Stimulated activated CD8-positive, alpha-beta memory T cell treated with anti-CD3 and anti-CD28 coated beads, Interleukin-15, amount 100 ng/mL, for 1 hour (primary cell): ENCODE results near the gene CREB5.
"Not testable (repeated sequence)": the region's sequence is repeated elsewhere in the genome, so short reads cannot be mapped to it uniquely, and the experiment has no call there.

Source experiments
- DNase-seq: peaks from one replicate; pipeline ENCODE4 v3.0.0-alpha.2; 2020; ENCODE audit warnings: low read depth

CREB5 gene, protein sequence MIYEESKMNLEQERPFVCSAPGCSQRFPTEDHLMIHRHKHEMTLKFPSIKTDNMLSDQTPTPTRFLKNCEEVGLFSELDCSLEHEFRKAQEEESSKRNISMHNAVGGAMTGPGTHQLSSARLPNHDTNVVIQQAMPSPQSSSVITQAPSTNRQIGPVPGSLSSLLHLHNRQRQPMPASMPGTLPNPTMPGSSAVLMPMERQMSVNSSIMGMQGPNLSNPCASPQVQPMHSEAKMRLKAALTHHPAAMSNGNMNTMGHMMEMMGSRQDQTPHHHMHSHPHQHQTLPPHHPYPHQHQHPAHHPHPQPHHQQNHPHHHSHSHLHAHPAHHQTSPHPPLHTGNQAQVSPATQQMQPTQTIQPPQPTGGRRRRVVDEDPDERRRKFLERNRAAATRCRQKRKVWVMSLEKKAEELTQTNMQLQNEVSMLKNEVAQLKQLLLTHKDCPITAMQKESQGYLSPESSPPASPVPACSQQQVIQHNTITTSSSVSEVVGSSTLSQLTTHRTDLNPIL

DNA sequence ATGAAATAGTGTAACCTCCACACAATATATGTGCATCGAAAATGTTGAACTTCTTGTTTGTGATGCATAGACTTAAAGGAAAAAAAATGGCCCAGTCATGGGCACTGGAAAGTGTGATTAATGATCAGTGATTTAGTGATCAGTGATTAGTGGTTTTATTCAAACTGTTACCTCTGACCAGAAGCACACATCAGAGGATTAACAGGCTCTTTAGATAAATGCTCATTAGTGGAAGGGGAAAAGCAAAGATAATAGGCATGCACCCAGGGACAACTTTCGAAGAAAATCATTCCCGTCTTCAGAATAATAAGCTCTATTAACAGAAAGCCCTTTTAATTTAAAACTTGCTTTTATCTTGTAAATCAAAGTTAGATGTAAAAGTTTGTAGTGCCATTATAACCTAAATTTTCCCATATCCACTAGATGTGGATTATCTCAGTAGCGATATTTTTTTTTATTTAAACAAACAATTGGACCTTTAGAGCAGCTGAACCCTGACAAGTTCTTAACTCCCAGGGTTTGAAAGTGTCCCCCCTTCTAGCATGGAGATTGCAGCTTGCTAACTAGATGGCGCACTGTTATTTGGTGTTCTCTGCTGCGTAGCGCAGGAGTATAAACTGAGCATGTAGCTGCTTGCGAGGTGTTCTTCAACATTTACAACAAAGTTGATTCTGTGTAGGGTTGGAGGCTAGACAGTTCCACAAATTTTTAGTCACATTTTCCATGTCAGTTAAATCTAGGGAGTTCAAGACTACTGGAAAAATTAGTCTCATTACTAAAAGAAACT lies at the start of gene CREB5:
TSS of gene CREB5 (plus strand) at position 643 of the 787 bp plus-strand sequence. CDS start 397 bp downstream, outside the sequence.
- no peak for DNase-seq

DNA sequence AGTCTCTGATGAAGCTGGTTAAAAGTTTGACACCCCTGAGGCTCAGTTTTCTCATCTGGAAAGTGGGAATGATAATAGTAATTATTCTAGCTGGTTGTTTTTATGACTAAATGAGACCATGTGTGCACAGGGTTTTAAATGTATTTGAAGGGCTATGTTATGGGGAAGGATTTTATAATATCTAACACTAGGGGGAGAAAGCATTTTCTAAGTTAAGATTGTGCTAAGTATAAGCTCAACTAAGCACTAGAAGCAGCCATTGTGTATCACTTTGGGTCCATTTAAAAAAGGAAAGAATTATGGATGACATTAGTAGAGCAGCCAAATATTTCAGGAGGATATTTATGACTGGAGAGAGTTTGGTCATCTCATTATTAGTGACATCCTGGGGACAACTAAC lies 49.5 kb upstream of the CREB5 start:
- DNase-seq, result no peak

DNA sequence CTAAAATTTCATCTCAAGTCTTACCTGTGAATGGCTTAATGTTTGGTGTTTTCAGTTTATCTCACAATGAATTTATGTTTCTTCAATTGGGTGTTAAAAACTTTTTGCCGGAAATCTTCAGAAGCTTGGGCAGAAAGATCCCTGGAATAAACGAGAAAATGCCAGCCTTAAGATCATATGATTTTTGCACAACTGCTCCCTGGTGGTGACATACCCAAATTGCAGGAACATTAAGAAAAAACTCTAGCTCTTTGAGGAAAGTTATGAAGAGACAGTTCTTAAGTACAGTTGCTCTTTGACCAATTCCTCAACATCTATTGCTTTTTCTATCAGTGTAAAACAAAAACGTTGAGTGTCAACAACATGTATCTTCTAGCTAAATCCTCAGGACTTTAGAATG lies 48.2 kb upstream of the CREB5 start:
- no peak for DNase-seq

DNA sequence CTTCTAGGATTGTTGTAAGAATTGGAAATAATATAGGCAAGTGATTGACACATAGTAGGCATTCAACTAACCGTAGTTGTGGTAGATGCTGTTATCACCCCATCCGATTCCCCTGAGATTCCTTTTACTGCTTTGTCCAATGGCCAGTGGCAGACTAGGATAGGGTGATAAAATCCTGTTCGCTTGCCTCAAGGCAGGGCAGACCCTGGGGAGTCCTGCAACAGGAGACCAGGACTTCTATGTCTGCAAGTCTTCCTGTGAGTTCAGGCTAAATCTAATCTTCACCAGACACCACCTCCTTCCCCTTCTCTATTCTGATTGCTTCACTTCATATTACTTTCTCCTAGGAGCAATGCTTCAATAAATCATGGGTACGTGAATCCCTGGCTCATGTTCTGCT lies 42.8 kb upstream of the CREB5 start:
- no peak for DNase-seq

DNA sequence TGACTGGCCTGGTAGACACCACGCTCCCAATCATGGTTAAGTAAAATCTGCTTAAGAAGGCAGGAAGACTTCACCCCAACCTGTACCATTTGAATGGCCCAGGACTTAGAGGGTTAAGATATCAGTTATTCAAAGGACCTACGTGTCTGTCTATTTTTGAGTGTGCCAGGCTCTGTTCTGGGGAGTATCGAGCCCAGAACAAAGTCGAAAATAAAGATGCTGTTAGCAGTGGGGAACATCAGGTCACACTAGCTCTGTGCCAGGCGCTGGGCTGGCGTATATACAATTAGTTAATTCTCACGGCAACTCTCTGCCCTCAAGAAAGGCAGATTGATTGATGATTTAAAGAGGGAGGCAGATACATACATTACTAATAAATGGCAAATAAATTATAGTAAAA lies 40.5 kb upstream of the CREB5 start:
- no peak for DNase-seq

DNA sequence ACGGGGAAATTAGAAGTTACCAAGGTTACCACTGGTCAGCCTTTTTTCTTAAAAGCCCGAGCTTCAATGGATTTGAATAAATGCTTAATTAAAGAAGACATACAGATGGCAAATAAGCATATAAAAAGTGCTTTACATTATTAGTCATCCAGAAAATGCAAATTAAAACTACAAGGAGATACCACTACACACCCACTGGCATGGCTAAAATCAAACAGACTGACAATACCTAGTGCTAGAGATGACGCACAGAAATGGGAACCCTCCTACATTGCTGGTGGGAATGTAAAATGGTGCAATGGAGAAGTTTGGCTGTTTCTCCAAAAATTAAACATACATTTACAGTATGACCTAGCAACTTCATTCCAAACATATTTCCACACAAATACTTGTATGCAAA lies 38.3 kb upstream of the CREB5 start:
- no peak for DNase-seq

DNA sequence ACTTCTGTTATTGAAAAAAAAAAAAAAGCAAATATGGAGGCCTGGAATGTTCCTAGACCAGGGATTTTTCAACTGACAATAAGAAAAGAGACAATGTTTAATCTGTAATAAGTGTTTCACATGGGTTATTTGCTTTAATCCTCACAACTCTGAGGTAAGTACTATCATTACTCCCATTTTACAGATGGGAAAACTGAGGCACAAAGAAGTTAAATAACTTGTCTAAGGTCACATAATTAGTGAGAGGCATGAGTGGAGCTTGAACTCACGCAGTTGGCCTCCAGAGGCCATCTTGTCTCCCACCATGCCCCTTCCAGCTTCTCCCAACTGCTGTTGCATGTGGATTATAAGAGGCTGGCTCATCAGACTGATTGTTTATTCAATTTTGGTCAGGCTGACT lies 36.6 kb upstream of the CREB5 start:
- DNase-seq, result no peak

DNA sequence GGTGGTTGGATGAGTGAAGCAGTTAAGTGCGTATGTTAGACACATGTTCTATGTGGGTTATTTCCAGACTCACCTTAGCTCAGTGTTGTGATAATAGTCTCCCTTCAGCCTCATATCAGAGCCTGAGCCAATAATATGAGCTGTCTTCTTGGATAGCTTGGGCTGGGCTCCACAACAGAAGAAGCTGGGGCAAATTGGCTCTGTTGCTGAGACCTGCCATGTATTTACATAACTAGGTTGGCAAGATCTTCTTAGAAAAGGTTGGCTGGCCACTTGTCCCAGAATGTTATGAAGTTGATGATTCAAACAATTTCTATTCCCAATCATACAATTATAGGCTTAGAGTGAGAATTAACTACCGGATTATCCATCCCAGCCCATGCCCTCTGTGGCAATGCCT lies 35.7 kb upstream of the CREB5 start:
- no peak for DNase-seq

DNA sequence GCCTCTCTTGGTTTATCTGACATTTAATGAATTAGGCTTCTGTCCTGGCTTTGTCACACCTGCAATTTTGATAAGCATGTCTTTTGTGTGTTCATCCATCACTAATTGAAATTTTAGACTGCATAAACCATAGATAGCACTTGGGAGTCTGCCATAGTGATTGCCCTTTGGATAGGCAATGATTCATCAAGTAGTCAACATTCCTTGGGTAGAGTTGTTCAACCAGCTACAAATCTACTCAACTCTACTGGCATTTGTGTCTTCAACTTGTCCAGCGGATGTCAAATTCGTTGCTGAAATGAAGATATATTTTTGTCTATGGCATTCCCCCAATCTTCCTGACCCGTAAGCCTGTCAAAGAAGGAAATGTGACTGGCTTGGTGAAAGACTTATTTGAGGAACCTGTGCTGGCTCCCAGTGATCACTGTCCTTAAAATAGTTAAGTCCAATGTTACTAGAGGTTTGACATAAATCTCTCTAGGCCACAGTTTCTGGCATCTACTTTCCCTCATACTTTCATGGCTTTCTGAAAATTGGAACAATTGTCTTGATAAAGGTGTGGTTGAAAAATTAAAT lies 33.7 kb upstream of the CREB5 start:
- DNase-seq, result no peak

DNA sequence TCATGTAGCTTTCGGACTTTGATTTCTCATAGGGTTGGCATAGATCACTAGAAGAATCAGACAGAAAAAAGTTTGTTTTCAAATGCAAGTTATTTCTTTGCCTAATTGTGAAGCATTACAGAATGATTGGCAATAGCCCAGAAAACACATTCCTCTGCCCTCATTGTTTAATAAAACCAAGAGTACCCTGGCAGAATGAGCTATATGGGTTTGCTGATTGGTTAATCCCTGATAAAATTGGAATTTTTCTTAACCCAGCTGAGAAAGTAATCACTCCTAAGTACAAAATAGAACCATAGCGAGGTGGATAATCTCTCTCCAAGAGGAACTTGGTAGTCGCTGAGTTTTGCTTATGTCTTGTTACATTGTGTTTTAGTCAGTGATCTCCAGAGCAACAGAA lies 30.9 kb upstream of the CREB5 start:
- no peak for DNase-seq

DNA sequence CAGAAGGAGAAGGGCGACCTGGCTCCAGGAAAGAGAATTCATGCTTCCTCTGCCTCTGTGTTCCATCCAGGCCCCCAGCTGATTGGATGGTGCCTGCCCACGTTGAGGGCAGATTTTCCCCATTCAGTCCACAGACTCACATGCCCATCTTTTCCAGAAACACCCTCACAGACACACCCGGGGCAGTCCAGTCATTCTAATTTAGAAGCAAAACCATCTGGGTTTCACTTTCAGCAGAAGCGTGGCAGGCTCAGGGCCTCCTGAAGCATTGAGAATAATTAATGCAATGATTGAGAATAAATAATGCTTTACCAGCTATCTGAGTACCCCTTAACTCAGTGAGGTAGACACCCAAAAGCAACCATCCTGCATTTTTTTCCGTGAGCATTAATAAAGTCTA lies 30.2 kb upstream of the CREB5 start:
- DNase-seq, result no peak

DNA sequence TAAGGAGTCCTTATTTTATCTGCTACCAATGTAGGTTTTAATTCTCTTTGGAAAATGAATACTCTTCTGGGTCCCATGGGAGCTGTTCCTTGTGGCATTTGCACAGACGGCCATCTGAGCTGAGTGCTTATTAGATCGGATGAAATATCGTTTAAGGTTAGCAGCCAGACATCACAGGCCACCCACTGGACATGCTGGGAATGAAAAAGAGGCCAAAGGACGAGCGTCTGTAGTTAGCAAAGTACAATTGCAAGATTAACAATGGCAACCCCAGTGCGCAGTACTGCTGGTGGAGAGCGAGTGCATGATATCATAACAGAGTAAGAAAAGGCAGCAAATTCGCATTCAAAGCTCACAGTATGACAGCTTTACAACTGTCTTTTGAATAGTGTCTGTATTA lies 28.3 kb upstream of the CREB5 start:
- DNase-seq, result no peak

DNA sequence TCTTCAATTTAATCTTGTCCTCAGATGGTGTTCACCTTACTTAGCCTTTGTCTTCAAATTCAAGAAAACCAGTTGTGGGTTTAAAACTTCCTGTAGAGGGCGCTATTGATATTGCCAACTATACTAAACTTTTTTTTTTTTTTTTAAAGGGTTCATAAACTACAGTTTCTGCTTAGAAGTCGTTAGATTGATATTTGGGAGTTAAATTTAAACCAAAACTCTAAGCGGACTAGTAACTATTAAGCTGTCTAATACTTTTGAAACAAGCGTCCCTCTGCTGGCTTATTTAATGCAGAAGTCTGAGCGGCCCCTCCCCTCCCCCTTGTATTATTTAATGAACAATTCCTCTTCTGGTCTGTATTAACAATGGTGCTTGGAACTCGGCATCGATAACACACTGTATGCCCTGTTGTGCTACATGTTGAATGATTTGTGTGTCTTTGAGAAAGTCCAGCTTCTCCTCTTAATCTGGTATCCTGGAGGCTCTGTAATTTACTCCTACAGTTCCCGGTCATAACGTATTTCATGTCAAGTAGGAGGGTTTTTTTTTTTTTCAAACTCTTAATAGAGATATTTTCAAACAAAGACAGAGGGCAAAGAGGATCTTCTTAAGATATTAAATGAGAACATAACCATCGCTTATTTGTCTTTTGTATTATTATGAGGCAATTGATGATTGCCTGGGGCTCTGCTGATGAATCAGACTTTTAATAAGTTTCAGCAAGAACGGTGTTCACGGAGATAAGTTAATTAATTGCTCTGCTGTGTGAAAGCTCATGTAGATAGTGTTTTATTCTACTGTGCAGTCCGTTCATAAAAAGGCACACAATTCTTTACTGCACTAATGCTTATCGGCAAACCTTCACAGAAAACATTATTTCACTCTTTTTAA lies 22.6 kb upstream of the CREB5 start:
- no peak for DNase-seq

DNA sequence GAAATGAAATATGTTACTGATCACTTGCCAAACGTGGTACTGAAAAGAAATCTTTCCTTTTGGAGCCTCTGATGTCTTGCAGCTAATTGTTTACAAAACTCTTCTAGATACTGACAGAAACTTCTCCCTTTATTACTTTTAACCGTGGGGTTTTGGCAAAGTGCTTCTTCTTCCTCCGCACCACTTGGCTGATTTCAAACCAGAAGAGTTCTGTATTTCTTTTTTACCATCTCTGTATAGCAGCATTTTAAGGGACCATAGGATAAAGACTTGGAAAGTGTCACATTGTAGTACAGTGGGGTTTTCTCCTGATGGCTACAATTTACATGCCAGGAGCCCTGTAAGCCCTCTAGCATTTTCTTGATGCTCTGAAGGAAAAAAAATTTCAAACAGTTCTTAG lies 21.9 kb upstream of the CREB5 start:
- DNase-seq, result no peak

DNA sequence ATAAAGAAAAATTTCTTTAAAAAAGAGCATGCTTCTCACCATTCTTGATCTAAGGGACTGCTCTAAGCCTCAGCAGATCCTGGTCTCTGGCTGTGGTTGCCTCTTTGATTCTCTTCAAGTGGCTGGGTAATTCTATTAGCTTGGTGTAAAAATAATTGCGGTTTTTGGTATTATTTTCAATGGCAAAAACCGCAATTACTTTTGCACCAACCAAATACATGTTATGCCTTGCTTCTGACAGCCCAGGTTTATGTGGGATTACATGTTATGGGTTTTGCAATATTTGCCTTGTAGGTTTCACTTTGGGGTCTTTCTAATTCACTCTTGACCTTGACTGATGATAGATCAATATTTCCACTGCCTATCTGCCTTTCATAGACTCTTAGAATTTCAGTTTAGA lies 20.0 kb upstream of the CREB5 start:
- DNase-seq, result no peak

DNA sequence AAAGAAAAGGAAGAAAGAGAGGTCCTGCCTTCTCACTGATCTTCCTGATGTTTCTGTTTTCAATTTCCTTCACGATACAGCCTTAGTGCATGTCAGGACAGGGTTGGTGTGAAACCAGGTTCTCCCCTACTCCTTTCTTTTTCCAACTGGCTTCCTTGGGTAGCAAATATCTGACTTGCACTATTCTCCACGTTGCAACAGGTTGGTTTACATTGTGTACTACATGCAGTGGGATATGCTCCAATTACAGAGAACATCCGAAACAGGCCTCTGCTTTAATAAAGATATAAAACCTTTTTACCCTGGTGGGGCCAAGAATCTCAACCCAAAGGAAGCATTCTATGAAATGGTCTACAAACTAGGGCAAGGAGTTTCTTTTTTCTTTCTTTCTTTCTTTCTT lies 16.9 kb upstream of the CREB5 start:
- DNase-seq, result no peak

DNA sequence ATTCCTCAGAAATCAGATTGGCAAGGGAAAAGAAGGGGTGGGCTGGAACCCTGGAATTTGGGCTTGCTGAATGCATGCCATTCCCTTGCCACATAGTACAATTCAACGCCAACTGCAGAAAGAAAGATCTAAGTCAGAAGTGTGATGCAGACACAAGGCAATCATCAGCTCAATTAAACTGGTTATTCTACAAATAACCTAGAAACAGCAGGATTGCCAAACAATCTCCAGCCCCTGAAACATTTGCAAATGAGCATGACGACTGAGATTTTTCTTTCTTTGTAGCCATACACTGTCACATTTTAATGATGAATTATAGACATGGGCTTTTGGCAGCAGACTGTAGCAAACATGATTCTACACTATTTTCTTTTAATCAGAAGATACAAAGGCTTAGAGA lies 16.5 kb upstream of the CREB5 start:
- no peak for DNase-seq

DNA sequence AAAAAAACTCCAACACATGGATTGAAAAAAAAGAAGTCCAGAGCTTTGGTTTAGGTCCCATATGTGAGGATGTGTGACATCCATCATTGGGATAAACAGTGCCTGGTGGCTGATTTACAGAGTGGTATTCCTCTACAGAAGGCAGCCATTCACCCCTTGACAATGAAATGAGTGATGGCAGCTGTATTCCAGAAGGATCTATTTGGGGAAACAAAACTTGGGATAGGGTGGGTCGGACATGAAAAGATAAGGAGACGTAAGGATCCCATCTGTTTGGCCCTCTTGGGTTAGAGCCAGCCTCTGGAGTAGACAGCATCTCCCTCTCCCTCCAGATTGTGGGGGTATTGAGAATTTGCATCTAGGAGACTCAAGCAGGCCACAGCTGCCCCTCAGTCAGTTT lies 15.2 kb upstream of the CREB5 start:
- DNase-seq, result no peak

DNA sequence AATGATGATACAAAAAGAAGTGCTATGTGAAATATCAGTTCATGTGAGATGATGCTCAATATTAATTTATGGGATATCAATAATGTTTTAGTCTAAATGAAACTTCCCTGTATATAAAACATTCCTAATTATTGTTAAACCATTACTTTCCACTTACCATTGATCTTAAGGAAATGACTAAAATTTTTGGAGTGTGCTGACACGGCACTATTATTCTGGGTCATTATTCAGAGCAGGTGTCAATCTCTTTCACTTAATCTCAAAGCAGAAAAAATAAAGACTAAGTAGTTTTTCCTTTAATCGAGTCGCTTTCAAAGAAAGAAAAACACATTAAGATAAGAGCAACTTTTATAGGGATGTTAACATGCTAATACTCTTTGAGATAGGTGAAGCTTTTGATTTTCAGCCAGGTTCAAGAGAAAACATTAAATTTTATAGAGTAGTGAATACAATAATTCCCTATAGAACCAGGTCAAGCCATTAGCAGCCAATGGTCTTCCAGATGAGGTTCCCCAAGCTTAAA lies 11.4 kb upstream of the CREB5 start:
- no peak for DNase-seq

DNA sequence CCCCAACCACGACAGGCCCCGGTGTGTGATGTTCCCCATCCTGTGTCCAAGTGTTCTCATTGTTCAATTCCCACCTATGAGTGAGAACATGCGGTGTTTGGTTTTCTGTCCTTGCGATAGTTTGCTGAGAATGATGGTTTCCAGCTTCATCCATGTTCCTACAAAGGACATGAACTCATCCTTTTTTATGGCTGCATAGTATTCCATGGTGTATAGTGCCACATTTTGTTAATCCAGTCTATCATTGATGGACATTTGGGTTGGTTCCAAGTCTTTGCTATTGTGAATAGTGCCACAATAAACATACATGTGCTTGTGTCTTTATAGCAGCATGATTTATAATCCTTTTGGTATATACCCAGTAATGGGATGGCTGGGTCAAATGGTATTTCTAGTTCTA lies 10.8 kb upstream of the CREB5 start:
- DNase-seq, result not testable (repeated sequence)

DNA sequence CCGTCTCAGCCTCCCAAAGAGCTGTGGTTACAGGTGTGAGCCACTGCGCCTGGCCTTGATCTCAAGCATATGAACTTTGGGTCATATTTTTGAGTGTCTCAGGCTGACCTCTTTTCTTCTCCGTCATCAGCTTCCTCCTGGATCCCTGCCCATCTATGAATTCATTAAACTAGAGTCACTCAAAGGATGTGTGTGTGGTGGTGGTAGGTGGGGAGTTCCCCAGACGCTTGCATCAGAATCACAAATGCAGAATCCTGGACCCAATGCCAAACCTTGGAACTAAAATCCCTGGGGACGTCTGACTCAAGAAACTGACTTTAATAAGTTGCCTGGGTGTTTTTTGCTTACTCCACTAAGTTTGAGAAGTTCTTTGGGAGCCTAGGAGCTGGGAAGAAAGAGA lies 6.7 kb upstream of the CREB5 start:
- DNase-seq, result no peak

DNA sequence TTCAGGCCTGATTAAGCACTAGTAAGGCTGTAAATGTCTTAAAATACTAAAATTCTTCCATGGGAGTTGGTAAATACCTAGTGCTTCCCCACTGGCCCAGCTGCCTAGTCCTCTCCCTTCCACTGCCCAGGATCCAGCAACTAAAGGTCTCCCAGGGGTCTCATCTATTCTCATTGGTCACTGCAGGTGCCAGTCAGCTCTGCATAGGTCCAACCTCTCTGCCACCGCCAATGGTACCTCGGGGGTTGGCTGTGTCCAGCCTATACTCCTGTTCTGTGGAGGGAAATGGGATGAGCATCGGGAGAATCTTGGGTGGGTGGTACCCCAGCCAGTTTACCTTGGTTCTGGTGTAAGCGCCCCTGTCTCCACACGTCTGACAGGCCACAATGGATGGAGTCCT lies 6.1 kb upstream of the CREB5 start:
- DNase-seq, result no peak
